PFSK-1 (cell line): Measurements from ENCODE around the gene ADCK2.

Experiments
- FOXP2 ChIP-seq: optimal IDR thresholded peaks from 2 replicates; pipeline ENCODE3; 2011; ENCODE audit warnings: borderline replicate concordance, control low read depth, inconsistent platforms; ENCODE audit not compliant: insufficient read depth; ENCODE audit errors: extremely low read length, extremely low read depth
- POLR2AphosphoS5 ChIP-seq: IDR thresholded peaks from 2 replicates; pipeline ENCODE4 v1.6.1; 2012; ENCODE audit warnings: low read depth, mild to moderate bottlenecking, control low read depth, low read length, moderate library complexity
- SIN3A ChIP-seq: IDR thresholded peaks from 2 replicates; pipeline ENCODE4 v1.6.1; 2012; ENCODE audit warnings: mild to moderate bottlenecking, low read length, moderate library complexity, borderline replicate concordance; ENCODE audit not compliant: insufficient read depth
- TAF1 ChIP-seq: IDR thresholded peaks from 2 replicates; pipeline ENCODE4 v1.6.1; 2012; ENCODE audit warnings: low read length, control low read depth, borderline replicate concordance; ENCODE audit not compliant: insufficient read depth
- TF ChIP-seq, protein P1 (sequence below), 2 experiments: IDR thresholded peaks; 2 replicates each; pipeline versions ENCODE4 v1.6.1 to v1.8.0; 2011 to 2012; ENCODE audit warnings: low read depth in 2 of 2, low read length in 2 of 2, control low read depth in 1 of 2, inconsistent platforms in 1 of 2, mild to moderate bottlenecking in 1 of 2, moderate library complexity in 1 of 2; ENCODE audit not compliant: insufficient read depth in 1 of 2

Gene ADCK2

DNA sequence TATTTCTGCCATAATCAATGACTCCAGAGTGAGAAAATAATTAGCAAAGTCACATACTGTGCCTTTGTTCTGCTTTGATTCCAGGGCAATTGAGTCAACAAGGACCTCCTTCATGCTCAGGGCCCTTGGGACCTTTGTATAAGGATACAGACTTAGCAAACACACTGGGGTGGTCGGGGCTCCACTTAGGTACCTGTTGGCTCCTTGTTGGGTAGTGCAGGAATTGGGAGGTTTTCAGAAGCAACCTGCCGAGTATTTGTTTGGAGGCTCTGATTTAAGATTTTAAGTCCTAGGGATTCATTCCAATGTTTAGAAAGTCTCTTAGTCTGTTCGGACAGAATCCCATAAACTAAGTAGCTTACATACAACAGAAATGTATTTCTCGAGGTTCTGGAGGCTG, 3.0 kb downstream of the ADCK2 start:
- TF ChIP-seq POLR2AphosphoS5 (no peak), FOXP2 (no peak), TAF1 (no peak)

DNA sequence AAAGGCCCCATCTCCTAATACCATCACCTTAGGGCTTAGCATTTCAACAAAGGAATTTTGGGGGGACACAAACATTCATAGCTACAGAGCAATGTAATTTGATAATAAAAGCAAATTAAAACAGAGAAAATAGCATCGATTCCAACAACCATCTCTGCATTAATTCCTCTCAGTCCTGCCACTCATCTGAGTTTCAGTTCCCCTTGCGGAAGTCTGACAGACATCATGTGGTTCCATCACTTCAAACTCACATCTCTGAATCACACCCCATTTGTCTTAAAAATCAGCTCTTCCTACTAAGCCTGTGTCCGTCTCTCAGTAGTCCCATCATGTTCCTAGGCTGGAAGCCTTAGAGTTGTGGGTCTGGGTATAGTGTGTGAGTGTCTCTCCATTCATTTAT, 3.6 kb downstream of the ADCK2 start:
- TF ChIP-seq POLR2AphosphoS5 (no peak), TAF1 (no peak)

DNA sequence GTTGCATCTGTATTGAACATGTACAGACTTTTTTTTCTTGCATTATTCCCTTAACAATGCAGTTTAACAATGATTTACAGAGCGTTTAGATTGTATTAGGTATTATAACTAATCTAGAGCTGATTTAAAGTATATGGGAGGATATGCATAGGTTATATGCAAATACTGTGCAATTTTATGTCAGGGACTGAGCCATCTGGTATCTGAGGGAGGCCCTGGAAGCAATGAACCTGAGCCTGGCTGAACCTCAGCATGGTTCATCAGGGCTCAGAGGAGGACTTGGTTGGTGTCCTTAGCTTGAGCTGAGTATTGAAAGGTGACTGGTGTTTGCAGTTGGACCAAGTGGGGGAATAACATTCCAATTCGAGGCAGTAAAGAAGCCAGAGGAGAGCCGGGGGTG, 4.8 kb downstream of the ADCK2 start:
- TF ChIP-seq SIN3A (no peak), TAF1 (no peak), POLR2AphosphoS5 (no peak), FOXP2 (no peak)
- TF ChIP-seq, protein P1, sequence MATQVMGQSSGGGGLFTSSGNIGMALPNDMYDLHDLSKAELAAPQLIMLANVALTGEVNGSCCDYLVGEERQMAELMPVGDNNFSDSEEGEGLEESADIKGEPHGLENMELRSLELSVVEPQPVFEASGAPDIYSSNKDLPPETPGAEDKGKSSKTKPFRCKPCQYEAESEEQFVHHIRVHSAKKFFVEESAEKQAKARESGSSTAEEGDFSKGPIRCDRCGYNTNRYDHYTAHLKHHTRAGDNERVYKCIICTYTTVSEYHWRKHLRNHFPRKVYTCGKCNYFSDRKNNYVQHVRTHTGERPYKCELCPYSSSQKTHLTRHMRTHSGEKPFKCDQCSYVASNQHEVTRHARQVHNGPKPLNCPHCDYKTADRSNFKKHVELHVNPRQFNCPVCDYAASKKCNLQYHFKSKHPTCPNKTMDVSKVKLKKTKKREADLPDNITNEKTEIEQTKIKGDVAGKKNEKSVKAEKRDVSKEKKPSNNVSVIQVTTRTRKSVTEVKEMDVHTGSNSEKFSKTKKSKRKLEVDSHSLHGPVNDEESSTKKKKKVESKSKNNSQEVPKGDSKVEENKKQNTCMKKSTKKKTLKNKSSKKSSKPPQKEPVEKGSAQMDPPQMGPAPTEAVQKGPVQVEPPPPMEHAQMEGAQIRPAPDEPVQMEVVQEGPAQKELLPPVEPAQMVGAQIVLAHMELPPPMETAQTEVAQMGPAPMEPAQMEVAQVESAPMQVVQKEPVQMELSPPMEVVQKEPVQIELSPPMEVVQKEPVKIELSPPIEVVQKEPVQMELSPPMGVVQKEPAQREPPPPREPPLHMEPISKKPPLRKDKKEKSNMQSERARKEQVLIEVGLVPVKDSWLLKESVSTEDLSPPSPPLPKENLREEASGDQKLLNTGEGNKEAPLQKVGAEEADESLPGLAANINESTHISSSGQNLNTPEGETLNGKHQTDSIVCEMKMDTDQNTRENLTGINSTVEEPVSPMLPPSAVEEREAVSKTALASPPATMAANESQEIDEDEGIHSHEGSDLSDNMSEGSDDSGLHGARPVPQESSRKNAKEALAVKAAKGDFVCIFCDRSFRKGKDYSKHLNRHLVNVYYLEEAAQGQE (IDR thresholded peaks at IDR 0.05; ENCODE audit: insufficient read depth in 1 of 2, low read depth in 2 of 2, low read length in 2 of 2), result no peak

DNA sequence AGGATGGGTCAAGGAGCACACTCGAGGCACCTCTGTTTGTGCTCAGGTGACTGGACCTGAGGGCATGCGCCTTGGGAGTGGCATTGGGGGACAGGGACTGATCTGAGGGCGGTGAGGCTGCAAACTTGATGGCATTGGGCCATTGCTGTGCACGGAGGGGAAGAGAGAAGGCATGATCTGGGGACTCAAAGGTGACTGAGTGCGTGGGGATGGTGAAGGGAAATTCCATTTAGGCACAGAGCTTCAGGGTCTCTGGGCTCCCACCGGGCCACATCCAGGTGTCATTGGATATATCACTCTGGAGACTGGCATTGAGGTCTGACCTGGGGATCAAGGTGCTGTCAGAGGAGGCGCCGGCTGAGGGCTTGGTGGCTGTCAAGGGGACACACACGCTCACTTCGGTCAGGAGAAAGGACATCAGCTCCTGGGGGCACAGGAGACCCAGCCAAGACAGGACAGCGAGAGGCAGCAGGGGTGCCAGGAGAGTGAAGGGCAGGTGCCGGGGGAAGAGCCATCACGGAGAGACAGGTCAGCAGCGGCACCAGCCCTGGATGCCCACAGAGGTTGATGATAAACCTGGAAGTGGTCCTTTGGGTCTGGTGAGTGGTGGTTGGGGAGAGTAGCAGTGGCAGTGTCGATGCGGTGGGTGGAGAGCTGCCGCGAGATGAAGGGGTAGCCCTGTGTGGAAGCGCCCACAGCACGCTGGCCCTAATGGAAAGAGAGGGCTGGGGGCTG, 5.5 kb downstream of the ADCK2 start:
- TF ChIP-seq POLR2AphosphoS5 (no peak), FOXP2 (no peak), TAF1 (no peak), SIN3A (no peak)
- TF ChIP-seq, protein P1 (IDR thresholded peaks at IDR 0.05; ENCODE audit: insufficient read depth in 1 of 2, low read depth in 2 of 2, low read length in 2 of 2), result no peak

DNA sequence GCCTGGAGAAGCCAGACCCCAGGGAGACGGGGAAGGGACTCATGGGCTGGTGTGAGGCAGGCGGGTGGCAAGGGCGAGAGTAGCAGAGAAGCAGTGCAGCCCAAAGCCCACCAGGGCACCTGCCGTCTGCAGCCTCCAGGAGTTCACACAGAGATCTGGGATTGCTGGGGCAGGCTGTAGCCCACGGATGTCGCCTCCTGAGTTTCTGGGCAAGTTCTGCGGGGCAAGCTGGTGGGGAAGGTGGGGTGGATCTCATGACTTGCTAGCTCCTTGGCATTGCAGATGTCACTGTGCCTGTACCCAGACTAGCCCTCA, 6.0 kb downstream of the ADCK2 start:
- TF ChIP-seq SIN3A (no peak), TAF1 (no peak), POLR2AphosphoS5 (no peak), FOXP2 (no peak)
- TF ChIP-seq, protein P1 (IDR thresholded peaks at IDR 0.05; ENCODE audit: insufficient read depth in 1 of 2, low read depth in 2 of 2, low read length in 2 of 2), result no peak

DNA sequence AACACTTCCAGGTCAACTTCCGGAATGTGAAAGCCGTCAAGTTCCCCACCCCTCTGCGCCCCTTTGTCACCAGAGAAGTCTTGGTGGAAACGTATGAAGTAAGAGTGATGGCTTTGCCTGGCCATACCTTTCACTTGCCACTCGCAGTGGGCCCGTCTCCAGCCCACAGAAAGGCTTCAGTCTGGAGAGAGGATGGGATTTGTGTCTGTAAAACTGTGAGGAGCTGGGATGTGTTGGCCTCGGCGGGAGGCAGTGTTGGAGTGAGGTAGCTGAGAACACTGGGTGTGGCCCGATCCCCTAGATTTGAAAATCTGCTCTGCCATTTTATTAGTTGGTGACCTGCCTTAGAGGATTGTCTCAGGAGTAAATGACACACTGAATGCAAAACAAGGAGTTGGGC, 6.4 kb downstream of the ADCK2 start:
- TF ChIP-seq TAF1, result no peak
- TF ChIP-seq, protein P1 (IDR thresholded peaks at IDR 0.05; ENCODE audit: insufficient read depth in 1 of 2, low read depth in 2 of 2, low read length in 2 of 2), result no peak
- TF ChIP-seq FOXP2, result no peak
- no peak for TF ChIP-seq POLR2AphosphoS5
- no peak for TF ChIP-seq SIN3A
